Heart right ventricle (tissue), 16 donors: Measurements from ENCODE around the gene HMCN2. TPM values are rescaled to one million over a fixed set of nuclear protein-coding genes. Genes with fewer than 3 reads are reported as not detected.

ENCODE experiments used
- ATAC-seq, 8 donors: fragments of 200-7000 bp; cut with Tn5 transposase; one replicate each; pipeline ENCODE4 v1.9.1; 2020; ENCODE audit warnings: mild to moderate bottlenecking in 8 of 8, moderate library complexity in 8 of 8, moderate number of reproducible peaks in 1 of 8
- DNase-seq, 2 donors: peaks; one replicate each; pipeline ENCODE4 v3.0.0-alpha.2; 2020
- H3K27ac ChIP-seq, 10 donors: fragments of 200-600 bp; sonication (generic) in 2 of 10; one replicate each; pipeline versions ENCODE4 v1.5.0 to v1.8.0; 2020 to 2022; ENCODE audit warnings: mild to moderate bottlenecking in 3 of 10
- H3K27me3 ChIP-seq, 7 donors: fragments of 200-600 bp; one replicate each; pipeline ENCODE4 v1.8.0; 2021 to 2022; ENCODE audit warnings: mild to moderate bottlenecking in 2 of 7
- H3K36me3 ChIP-seq, 9 donors: fragments of 200-600 bp; sonication (generic) in 1 of 9; one replicate each; pipeline versions ENCODE4 v1.5.0 to v1.8.0; 2020 to 2022; ENCODE audit warnings: mild to moderate bottlenecking in 2 of 9
- H3K4me1 ChIP-seq, 9 donors: fragments of 200-600 bp; sonication (generic) in 1 of 9; one replicate each; pipeline versions ENCODE4 v1.5.0 to v1.8.0; 2020 to 2022; ENCODE audit warnings: mild to moderate bottlenecking in 4 of 9
- H3K4me3 ChIP-seq, 10 donors: fragments of 200-600 bp; sonication (generic) in 2 of 10; one replicate each; pipeline versions ENCODE4 v1.5.0 to v1.8.0; 2020 to 2022; ENCODE audit warnings: mild to moderate bottlenecking in 7 of 10, moderate library complexity in 2 of 10
- H3K9me3 ChIP-seq, 11 donors: fragments of 200-600 bp in 10 of 11; sonication (generic) in 2 of 11; one replicate each; pipeline versions ENCODE4 v1.5.0 to v1.8.0; 2013 to 2022; ENCODE audit warnings: mild to moderate bottlenecking in 2 of 11, control low read depth in 1 of 11, moderate library complexity in 1 of 11
- WGBS, 2 donors: extraction: QIAGEN DNeasy Blood & Tissue Kit; methylation state at CpG; one replicate each; pipeline ENCODE4 v1.1.7; 2013; ENCODE audit warnings: inconsistent platforms in 1 of 2; 5-methylcytosine and 5-hydroxymethylcytosine counted together
- intact Hi-C, 10 donors: fragments of 100-400 bp; cut with DNase I; formaldehyde crosslinking; loops; one replicate each; pipeline versions ENCODE4 v1.11.1 to v1.14.2; 2022
- polyA plus RNA-seq, 2 donors: library from polyadenylated mRNA; stranded (reverse); fragments of 200-250 nt; gene quantifications; one replicate each; pipeline ENCODE4 v1.2.3, GENCODE V29; 2013
- total RNA-seq, 10 donors: library from RNA; stranded (reverse); fragmentation: NEBNext Ultra II Directional in 3 of 10; extraction: Animal tissue kit (Norgen Biotek cat#: 25700) in 3 of 10; gene quantifications; one replicate each; pipeline versions ENCODE4 v1.2.1 to v1.2.4, GENCODE V29; 2021 to 2023
- TF ChIP-seq, protein P1 (sequence below), 9 donors: fragments of 200-600 bp; sonication (generic) in 2 of 9; IDR thresholded peaks; one replicate each; pipeline versions ENCODE4 v1.5.0 to v1.8.0; 2021 to 2022; ENCODE audit warnings: antibody characterized with exemption in 9 of 9, mild to moderate bottlenecking in 5 of 9, moderate library complexity in 1 of 9
- donor health status: Arrhythmogenic right ventricular cardiomyopathy.
- donor health status: ischemic (EF 13 %, LVEDD 7.1; RV severe dilation, severe dysfunction).
- donor health status: healthy with polysubstance abuse.
- donor health status: DM: no; HTN: yes; CAD: no.
- donor health status: DM: no; HTN: no; CAD: no.
- donor health status: ischemic (EF 25% LVEDD 6.9; RV normal size, moderate dysfunction).
- donor health status: ischemic (EF 25% LVEDD 5.7; RV mildly dilated, moderate dysfunction).
- donor health status: healthy.
- donor health status: DM: yes; HTN: yes; CAD: no.
- donor health status: Ischemic cardiomyopathy.
- donor health status: ischemic (EF 35%, LVEDD 5.7; RV mildly dilated, moderate dysfunction).
- donor health status: nonischemic (EF 11% LVEDD 7.7; RV severe dilation, severe dysfunction).
- donor health status: DM: yes; HTN: yes; CAD: no.
- donor health status: PGD.
- donor health status: ischemic (EF 29% LVEDD 5.4; RV normal size, mild dysfunction).
- donor health status: nonischemic (EF 23%, LVEDD 6.1; RV moderate dilation, normal function).

The HMCN2 gene
- total and polyA plus RNA-seq, 12 donors: 2.6 to 10.2 (median 4.9) TPM

GRCh38 chr9:130366072-130366471, 100.5 kb downstream of the HMCN2 start:
- intact Hi-C loops: no loop called here
- ATAC-seq (no peak), DNase-seq (no peak)
- H3K27me3 ChIP-seq: peaks cover 0 to 7% (median 0%) of the 10 kb centered on the region in 7 donors
- H3K9me3 ChIP-seq: no peaks in the 10 kb centered on the region
- H3K27ac ChIP-seq: no peak overlapping the region
- WGBS, 2 donors: 83 to 88% methylated on average over 3 of the region's 3 CpGs
- no peaks in the 10 kb centered on the region for H3K4me1 ChIP-seq
- H3K4me3 ChIP-seq: no peak overlapping the region
- peaks cover 0 to 14% (median 0%) of the 10 kb centered on the region in 9 donors for H3K36me3 ChIP-seq
- TF ChIP-seq, protein P1, sequence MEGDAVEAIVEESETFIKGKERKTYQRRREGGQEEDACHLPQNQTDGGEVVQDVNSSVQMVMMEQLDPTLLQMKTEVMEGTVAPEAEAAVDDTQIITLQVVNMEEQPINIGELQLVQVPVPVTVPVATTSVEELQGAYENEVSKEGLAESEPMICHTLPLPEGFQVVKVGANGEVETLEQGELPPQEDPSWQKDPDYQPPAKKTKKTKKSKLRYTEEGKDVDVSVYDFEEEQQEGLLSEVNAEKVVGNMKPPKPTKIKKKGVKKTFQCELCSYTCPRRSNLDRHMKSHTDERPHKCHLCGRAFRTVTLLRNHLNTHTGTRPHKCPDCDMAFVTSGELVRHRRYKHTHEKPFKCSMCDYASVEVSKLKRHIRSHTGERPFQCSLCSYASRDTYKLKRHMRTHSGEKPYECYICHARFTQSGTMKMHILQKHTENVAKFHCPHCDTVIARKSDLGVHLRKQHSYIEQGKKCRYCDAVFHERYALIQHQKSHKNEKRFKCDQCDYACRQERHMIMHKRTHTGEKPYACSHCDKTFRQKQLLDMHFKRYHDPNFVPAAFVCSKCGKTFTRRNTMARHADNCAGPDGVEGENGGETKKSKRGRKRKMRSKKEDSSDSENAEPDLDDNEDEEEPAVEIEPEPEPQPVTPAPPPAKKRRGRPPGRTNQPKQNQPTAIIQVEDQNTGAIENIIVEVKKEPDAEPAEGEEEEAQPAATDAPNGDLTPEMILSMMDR (IDR thresholded peaks at IDR 0.05): no peak

- ATAC-seq: no peak
- Histone ChIP-seq H3K4me1 (no peaks in the 10 kb centered on the region), H3K4me3 (no peak overlapping the region), H3K9me3 (no peaks in the 10 kb centered on the region), H3K36me3 (peaks cover 0 to 9% (median 0%) of the 10 kb centered on the region in 9 donors), H3K27me3 (peaks cover 0 to 7% (median 0%) of the 10 kb centered on the region in 7 donors), H3K27ac (no peak overlapping the region)
- TF ChIP-seq, protein P1 (IDR thresholded peaks at IDR 0.05): no peak
- 87 to 88% methylated on average over 8 of the region's 8 CpGs for WGBS, 2 donors
- DNase-seq: no peak
- intact Hi-C loops: no loop called here
Observed at GRCh38 chr9:130366888-130367550, 101.5 kb downstream of the HMCN2 start.

DNA sequence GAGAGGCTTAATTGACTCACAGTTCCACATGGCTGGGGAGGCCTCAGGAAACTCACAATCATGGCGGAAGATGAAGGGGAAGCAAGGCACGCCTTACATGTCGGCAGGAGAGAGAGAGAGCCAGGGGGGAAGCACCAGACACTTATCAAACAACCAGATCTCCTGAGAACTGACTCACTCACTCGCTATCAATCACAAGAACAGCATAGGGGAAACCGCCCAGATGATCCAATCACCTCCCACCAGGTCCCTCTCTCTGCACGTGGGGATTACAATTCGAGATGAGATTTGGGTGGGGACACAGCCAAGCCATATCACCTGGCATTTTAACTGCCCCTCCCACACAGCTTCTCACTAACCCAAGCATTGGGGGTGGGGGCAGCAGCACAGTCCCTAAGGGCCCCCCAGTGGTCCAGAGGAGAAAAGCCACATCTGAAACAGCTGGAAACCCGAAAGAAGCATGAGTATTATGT, 103.1 kb downstream of the HMCN2 start:
- no peak for DNase-seq
- ATAC-seq: no peak
- Histone ChIP-seq H3K4me3 (no peak overlapping the region), H3K4me1 (no peaks in the 10 kb centered on the region), H3K27ac (no peak overlapping the region), H3K36me3 (peaks cover 0 to 11% (median 0%) of the 10 kb centered on the region in 9 donors), H3K27me3 (peaks cover 0 to 7% (median 0%) of the 10 kb centered on the region in 7 donors), H3K9me3 (no peaks in the 10 kb centered on the region)
- TF ChIP-seq, protein P1 (IDR thresholded peaks at IDR 0.05): no peak
- WGBS, 2 donors: 56 to 63% methylated on average over 8 of the region's 8 CpGs
- intact Hi-C loops: no loop called here

GRCh38 chr9:130370226-130370625, 104.7 kb downstream of the HMCN2 start:
- H3K36me3 ChIP-seq: peaks cover 0 to 16% (median 0%) of the 10 kb centered on the region in 9 donors
- TF ChIP-seq, protein P1 (IDR thresholded peaks at IDR 0.05): no peak
- H3K4me3 ChIP-seq: no peak overlapping the region
- DNase-seq: no peak
- H3K27ac ChIP-seq: no peak overlapping the region
- intact Hi-C loops: loop anchor here in 1 of 10 donors (10.0 kb wide), 1 partner anchor 65 kb away; no protein-coding TSS in a partner anchor
- no peaks in the 10 kb centered on the region for H3K9me3 ChIP-seq
- H3K4me1 ChIP-seq: no peaks in the 10 kb centered on the region
- peaks cover 0 to 7% (median 0%) of the 10 kb centered on the region in 7 donors for H3K27me3 ChIP-seq
- no peak for ATAC-seq
- WGBS, 2 donors: 76 to 89% methylated on average over 7 of the region's 7 CpGs
